Immature natural killer cell (primary cell): ENCODE results near the gene NPY4R. TPM values are rescaled to one million over a fixed set of nuclear protein-coding genes. Genes with fewer than 3 reads are reported as not detected.
"Not testable (repeated sequence)": the region's sequence is repeated elsewhere in the genome, so short reads cannot be mapped to it uniquely, and the experiment has no call there.

Source experiments
- DNase-seq, 3 donors: peaks; one replicate each; pipeline ENCODE4 v3.0.0; 2022; ENCODE audit warnings: mixed read lengths in 1 of 3
- H3K27ac Mint-ChIP-seq, 6 donors: one replicate each; pipeline ENCODE4 v1.8.0; 2020; ENCODE audit warnings: mixed read lengths in 6 of 6, mild to moderate bottlenecking in 5 of 6, inconsistent platforms in 4 of 6, moderate library complexity in 3 of 6
- H3K27me3 Mint-ChIP-seq, 3 donors: one replicate each; pipeline ENCODE4 v1.8.0; 2020 to 2021; ENCODE audit warnings: low read depth in 3 of 3, mild to moderate bottlenecking in 3 of 3, mixed read lengths in 3 of 3, moderate library complexity in 3 of 3, inconsistent platforms in 1 of 3
- H3K36me3 Mint-ChIP-seq, 3 donors: one replicate each; pipeline ENCODE4 v1.8.0; 2020; ENCODE audit warnings: mixed read lengths in 3 of 3, inconsistent platforms in 2 of 3, mild to moderate bottlenecking in 2 of 3
- H3K4me1 Mint-ChIP-seq, 2 donors: one replicate each; pipeline ENCODE4 v1.8.0; 2020; ENCODE audit warnings: inconsistent platforms in 2 of 2, mild to moderate bottlenecking in 2 of 2, mixed read lengths in 2 of 2, moderate library complexity in 1 of 2
- H3K4me3 Mint-ChIP-seq, 5 donors: one replicate each; pipeline ENCODE4 v1.8.0; 2020; ENCODE audit warnings: mild to moderate bottlenecking in 5 of 5, mixed read lengths in 5 of 5, inconsistent platforms in 3 of 5, moderate library complexity in 3 of 5
- H3K9me3 Mint-ChIP-seq, 6 donors: one replicate each; pipeline ENCODE4 v1.8.0; 2020; ENCODE audit warnings: mild to moderate bottlenecking in 6 of 6, mixed read lengths in 6 of 6, inconsistent platforms in 4 of 6, moderate library complexity in 3 of 6
- polyA plus RNA-seq, 3 donors: library from polyadenylated mRNA; unstranded; fragments of 300-500 nt; fragmentation: Illumina TruSeq; gene quantifications; one replicate each; pipeline ENCODE4 v1.2.3, GENCODE V29; 2021

NPY4R gene
- not detected for polyA plus RNA-seq

- not testable (repeated sequence) for H3K36me3 Mint-ChIP-seq, H3K27ac Mint-ChIP-seq, H3K4me1 Mint-ChIP-seq, DNase-seq, H3K4me3 Mint-ChIP-seq, H3K9me3 Mint-ChIP-seq, H3K27me3 Mint-ChIP-seq
Observed at GRCh38 chr10:46465765-46466164, at the start of gene NPY4R. TSS of gene NPY4R (minus strand) at chr10:46465958. CDS start at chr10:46462635, 3,323 bp downstream.

- Mint-ChIP-seq H3K4me1 (no peaks in the 10 kb centered on the region), H3K9me3 (no peaks in the 10 kb centered on the region), H3K27me3 (peaks cover 0 to 5% (median 2%) of the 10 kb centered on the region in 3 donors), H3K27ac (no peak overlapping the region), H3K4me3 (no peak overlapping the region), H3K36me3 (no peaks in the 10 kb centered on the region)
- DNase-seq: no peak
Observed at GRCh38 chr10:46515366-46515765, 49.6 kb upstream of the NPY4R start.

DNA sequence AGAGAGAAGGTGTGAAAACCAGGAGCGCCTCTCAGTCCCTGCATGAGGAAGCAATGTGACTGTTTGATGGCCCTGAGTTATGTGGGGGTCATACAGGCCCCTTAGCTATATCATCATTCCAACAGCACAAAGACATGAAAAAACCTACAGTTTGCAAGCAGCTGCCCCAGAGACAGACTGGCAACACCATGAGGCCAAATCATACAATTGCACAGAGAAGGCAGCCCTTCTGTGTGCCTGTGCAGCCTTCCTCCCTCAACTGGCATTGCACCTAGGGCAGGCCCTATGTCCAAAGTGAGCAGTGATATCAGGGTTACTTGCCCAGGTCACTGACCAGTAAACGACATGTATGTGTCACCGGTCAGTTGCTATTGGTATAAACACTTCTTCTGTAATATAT lies 49.1 kb upstream of the NPY4R start:
- no peaks in the 10 kb centered on the region for H3K36me3 Mint-ChIP-seq
- H3K4me1 Mint-ChIP-seq: no peaks in the 10 kb centered on the region
- H3K4me3 Mint-ChIP-seq: no peak overlapping the region
- peaks cover 0 to 5% (median 2%) of the 10 kb centered on the region in 3 donors for H3K27me3 Mint-ChIP-seq
- H3K27ac Mint-ChIP-seq: no peak overlapping the region
- H3K9me3 Mint-ChIP-seq: no peaks in the 10 kb centered on the region
- DNase-seq: no peak

- no peak for DNase-seq
- Mint-ChIP-seq H3K4me1 (no peaks in the 10 kb centered on the region), H3K9me3 (no peaks in the 10 kb centered on the region), H3K27ac (no peak overlapping the region), H3K36me3 (no peaks in the 10 kb centered on the region), H3K27me3 (peaks cover 0 to 5% (median 2%) of the 10 kb centered on the region in 3 donors), H3K4me3 (no peak overlapping the region)
Observed at GRCh38 chr10:46514431-46514861, 48.7 kb upstream of the NPY4R start.

DNA sequence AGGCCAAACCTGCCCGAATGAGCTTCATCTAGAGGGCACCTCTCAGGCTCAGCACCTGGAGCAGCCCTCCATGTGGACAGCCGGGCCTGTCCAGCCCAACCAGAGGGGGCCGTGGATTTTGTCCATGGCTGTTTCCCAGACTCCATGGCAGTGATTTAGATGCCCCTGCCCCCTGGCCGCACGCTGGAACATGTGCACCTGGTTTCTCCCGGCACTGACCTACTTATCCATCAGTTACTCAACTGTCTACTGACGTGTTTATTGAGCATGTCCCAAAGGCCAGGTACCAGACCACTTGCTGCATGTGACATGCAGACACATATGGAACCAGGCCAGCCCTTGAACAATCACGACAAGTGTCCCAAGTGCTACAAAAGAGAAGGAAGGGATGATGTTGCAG lies 47.6 kb upstream of the NPY4R start:
- not testable (repeated sequence) for H3K4me3 Mint-ChIP-seq, H3K36me3 Mint-ChIP-seq, H3K9me3 Mint-ChIP-seq, H3K27ac Mint-ChIP-seq, H3K27me3 Mint-ChIP-seq, H3K4me1 Mint-ChIP-seq, DNase-seq

DNA sequence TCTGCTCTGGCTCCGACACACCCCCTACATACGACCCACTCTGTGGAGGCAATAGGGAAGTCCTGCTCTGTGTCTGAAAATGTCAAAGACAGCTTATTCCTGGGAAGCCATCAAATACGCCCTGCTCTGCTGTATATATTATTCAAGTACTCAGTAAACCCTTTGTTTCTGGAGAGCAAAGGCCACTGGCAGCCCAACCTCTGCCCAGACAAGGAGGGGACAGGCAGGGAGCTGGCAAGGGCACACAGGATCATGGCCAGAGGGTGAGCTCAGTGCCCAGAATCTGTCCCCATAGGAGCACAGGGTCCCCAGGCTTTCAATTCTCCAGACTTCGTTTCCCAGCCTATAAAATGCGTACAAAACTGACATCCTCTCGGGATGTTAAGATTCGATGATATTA lies 47.0 kb upstream of the NPY4R start:
- not testable (repeated sequence) for H3K36me3 Mint-ChIP-seq, H3K4me3 Mint-ChIP-seq, H3K4me1 Mint-ChIP-seq, H3K9me3 Mint-ChIP-seq, DNase-seq, H3K27me3 Mint-ChIP-seq, H3K27ac Mint-ChIP-seq

- not testable (repeated sequence) for H3K4me3 Mint-ChIP-seq, H3K27ac Mint-ChIP-seq, H3K27me3 Mint-ChIP-seq, H3K9me3 Mint-ChIP-seq, DNase-seq, H3K4me1 Mint-ChIP-seq, H3K36me3 Mint-ChIP-seq
Observed at GRCh38 chr10:46512002-46512401, 46.2 kb upstream of the NPY4R start.

DNA sequence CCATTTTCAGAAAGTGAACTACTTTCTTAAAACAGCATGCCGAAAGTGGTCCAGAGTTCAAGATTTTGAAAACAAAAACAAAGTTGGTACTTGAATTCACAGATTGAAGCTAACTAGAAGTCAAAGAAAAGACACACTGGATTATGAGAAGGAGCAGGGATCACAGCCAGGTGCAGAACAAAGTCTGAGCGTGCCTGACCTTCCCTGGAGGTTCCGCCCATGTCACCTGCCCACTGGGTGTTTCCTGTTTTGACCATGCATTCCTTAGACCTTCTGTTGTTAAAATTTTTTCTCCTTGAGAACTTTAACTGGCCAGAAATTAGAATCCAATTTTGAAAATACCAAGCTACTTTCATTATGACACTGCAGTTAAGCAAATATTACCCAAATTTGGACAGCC lies 34.2 kb upstream of the NPY4R start:
- H3K27ac Mint-ChIP-seq, H3K27me3 Mint-ChIP-seq, H3K36me3 Mint-ChIP-seq, H3K9me3 Mint-ChIP-seq, H3K4me3 Mint-ChIP-seq, DNase-seq, H3K4me1 Mint-ChIP-seq: not testable (repeated sequence)

GRCh38 chr10:46498985-46499703 lies 33.4 kb upstream of the NPY4R start:
- H3K36me3 Mint-ChIP-seq, H3K4me1 Mint-ChIP-seq, H3K27ac Mint-ChIP-seq, H3K4me3 Mint-ChIP-seq, H3K9me3 Mint-ChIP-seq, DNase-seq, H3K27me3 Mint-ChIP-seq: not testable (repeated sequence)

DNA sequence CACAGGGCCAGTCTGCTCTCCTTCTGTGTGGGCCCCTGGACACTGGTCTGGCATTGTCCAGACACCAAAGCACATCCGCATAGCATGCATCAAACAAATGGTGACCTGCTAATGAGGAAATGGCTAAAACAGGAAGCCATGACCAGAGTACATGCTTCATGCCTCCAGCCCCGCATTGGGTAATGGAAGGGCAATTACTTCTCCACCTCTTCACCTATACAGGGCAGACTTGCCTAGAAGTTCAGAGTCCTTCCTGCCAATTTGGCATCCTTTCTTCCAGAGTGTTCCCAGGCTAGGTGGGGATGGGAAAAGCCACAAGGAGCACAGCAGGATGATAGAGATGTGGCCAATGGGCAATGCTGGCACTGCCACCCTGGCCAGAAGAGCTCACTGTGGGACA lies 32.1 kb upstream of the NPY4R start:
- H3K4me3 Mint-ChIP-seq, H3K9me3 Mint-ChIP-seq, H3K4me1 Mint-ChIP-seq, H3K36me3 Mint-ChIP-seq, H3K27me3 Mint-ChIP-seq, H3K27ac Mint-ChIP-seq, DNase-seq: not testable (repeated sequence)

DNA sequence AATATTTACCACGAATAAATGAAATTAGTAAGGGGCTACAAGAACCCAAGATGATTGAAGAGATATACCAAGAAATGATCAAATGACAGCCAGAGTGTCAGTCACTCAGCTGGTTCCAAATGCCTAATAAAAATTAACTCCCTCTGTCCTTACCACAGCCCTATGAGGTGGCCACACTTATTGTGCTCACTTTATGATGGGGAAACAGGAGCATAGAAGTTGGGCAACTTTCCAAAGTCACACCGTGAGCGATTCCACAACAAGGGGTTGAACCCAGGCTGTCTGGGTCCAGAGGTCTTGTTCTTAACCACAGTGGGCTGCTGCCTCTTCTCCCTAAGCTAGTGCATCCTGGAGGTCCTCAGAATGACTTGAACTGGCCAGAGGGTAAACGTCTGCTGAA lies 31.6 kb upstream of the NPY4R start:
- H3K36me3 Mint-ChIP-seq, H3K27ac Mint-ChIP-seq, DNase-seq, H3K4me3 Mint-ChIP-seq, H3K4me1 Mint-ChIP-seq, H3K27me3 Mint-ChIP-seq, H3K9me3 Mint-ChIP-seq: not testable (repeated sequence)

DNA sequence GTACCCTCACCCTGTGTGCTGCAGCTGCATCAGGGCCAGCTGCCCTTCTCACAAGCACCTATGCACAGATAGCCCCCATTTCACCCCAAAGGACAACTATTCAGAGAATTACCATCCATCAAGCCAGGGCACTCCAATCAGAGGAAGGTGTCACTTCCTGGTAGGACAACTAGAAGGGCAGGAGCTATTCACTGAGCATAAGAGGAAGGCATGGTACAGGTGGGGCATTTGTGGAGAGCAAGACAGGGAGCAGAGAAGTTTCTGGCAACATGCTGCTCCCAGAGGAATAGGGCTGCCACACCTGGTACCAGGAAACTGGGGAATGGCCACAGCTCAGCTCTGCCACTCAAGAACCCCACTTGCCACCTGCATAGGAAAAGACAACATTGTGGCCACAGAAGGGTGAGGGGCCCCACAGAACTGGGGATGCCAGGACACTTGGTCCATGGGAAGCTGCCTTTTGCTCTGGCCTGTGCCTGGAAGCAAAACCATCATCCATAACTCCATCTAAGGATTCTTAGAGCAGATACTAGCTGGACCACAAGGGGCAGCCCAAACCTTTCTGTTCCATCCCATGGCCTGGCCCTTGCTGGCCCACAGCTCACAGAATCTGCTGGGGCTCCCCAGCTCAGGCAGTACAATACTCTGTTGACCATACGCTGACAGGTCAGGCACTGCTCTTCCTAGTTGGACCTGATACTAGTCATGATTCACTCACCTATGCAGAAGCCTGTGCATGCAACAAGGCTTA lies 25.8 kb upstream of the NPY4R start:
- H3K4me3 Mint-ChIP-seq, H3K9me3 Mint-ChIP-seq, H3K27ac Mint-ChIP-seq: not testable (repeated sequence)

DNA sequence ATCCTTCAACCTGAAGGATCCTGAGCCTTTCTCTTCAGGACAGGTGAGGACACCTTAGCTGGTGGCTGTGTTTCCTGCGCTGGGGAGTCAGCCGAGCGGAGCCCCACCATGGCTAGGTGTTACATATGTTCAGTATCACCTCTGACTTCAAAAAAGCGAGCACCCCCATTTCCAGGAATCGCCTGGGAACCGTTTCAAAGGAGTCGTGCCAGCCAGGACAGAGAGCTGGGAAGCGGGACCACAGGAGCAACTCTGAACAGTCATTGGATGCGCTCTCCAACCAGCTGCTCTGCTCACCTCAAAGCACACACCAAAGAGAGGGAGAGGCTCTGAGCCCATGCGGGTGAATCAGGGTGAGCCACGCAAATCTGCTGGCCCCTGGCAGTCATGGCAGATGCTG lies 24.5 kb upstream of the NPY4R start:
- not testable (repeated sequence) for H3K9me3 Mint-ChIP-seq, H3K36me3 Mint-ChIP-seq, H3K27me3 Mint-ChIP-seq, DNase-seq, H3K4me1 Mint-ChIP-seq, H3K4me3 Mint-ChIP-seq, H3K27ac Mint-ChIP-seq

More for the DNA sequence above, 25.8 kb upstream of the NPY4R start:
- not testable (repeated sequence) for H3K4me1 Mint-ChIP-seq, H3K36me3 Mint-ChIP-seq, DNase-seq, H3K27me3 Mint-ChIP-seq

GRCh38 chr10:46486459-46486858 lies 20.7 kb upstream of the NPY4R start:
- not testable (repeated sequence) for H3K9me3 Mint-ChIP-seq, DNase-seq, H3K27me3 Mint-ChIP-seq, H3K4me1 Mint-ChIP-seq, H3K27ac Mint-ChIP-seq, H3K4me3 Mint-ChIP-seq, H3K36me3 Mint-ChIP-seq

- not testable (repeated sequence) for H3K4me1 Mint-ChIP-seq
Observed at GRCh38 chr10:46474746-46475320, 9.1 kb upstream of the NPY4R start.

More at GRCh38 chr10:46474746-46475320, 9.1 kb upstream of the NPY4R start:
- not testable (repeated sequence) for H3K9me3 Mint-ChIP-seq, DNase-seq, H3K27ac Mint-ChIP-seq, H3K27me3 Mint-ChIP-seq, H3K36me3 Mint-ChIP-seq, H3K4me3 Mint-ChIP-seq
